Measurements from ENCODE around the gene RNF207.

Gene RNF207, protein sequence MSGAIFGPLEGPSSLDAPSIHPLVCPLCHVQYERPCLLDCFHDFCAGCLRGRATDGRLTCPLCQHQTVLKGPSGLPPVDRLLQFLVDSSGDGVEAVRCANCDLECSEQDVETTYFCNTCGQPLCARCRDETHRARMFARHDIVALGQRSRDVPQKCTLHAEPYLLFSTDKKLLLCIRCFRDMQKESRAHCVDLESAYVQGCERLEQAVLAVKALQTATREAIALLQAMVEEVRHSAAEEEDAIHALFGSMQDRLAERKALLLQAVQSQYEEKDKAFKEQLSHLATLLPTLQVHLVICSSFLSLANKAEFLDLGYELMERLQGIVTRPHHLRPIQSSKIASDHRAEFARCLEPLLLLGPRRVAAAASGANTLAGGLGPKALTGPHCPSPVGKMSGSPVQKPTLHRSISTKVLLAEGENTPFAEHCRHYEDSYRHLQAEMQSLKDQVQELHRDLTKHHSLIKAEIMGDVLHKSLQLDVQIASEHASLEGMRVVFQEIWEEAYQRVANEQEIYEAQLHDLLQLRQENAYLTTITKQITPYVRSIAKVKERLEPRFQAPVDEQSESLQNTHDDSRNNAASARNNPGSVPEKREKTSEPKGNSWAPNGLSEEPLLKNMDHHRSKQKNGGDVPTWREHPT

DNA sequence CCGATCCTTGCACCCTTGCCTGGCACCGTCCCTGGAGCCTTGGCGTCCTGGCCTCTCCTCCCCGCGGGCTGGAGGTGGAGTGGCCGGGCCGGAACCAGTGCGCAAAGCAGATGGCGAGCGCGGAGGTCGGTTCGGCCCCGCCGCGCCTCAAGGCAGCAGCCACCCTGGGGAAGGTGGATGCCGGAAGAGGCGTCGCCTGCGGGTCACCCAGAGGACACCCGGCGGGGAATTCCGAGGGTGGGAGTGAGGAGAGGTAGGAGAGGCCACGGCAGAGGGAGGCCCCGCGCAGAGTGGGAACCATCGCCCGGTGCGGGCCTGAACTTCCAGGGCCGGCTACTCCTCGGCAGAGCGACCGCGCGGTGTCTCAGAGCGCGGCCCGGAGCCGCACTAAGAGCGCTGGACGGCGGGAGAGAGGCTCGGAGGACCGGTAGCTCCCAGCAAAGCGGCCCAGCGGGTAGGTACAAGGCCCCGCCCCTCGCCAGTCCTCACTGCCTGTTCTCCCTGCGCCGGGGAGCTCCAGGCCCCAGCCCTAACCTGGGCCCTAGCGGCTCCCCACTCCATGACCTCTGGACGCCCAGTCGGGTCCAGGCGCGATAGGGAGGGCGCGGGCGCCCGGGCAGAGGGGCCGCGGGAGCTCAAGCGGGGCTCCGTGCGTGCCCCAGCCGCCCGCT is at the start of gene RNF207:
TSS of gene RNF207 (plus strand) at position 271 of the 671 bp plus-strand sequence. CDS start 417 bp downstream, outside the sequence.
- peak within 1 kb of the TSS; percentile 38 to 83 for H3K9ac ChIP-seq (ENCODE audit: low read depth in 1 of 2, low read length in 2 of 2)
- H3K9me3 ChIP-seq (ENCODE audit: control insufficient read depth in 2 of 2, low read length in 2 of 2), result no peaks in the 10 kb centered on the region
- peak within 1 kb of the TSS; percentile 63 to 87 for H3K27ac ChIP-seq (ENCODE audit: low read depth in 2 of 2, low read length in 2 of 2)
- peaks cover 10 to 27% of the 10 kb centered on the region in 2 donors for H3K4me1 ChIP-seq (ENCODE audit: control insufficient read depth in 2 of 2, insufficient read depth in 2 of 2, low read length in 2 of 2)
- H3K4me3 ChIP-seq (ENCODE audit: low read length in 2 of 2), result peak within 1 kb of the TSS; percentile 68 to 84
- no peaks in the 10 kb centered on the region for H3K36me3 ChIP-seq (ENCODE audit: control insufficient read depth in 2 of 2, insufficient read depth in 2 of 2, low read length in 2 of 2)
- H3K27me3 ChIP-seq (ENCODE audit: control insufficient read depth in 2 of 2, insufficient read depth in 2 of 2, low read length in 2 of 2), result no peaks in the 10 kb centered on the region

DNA sequence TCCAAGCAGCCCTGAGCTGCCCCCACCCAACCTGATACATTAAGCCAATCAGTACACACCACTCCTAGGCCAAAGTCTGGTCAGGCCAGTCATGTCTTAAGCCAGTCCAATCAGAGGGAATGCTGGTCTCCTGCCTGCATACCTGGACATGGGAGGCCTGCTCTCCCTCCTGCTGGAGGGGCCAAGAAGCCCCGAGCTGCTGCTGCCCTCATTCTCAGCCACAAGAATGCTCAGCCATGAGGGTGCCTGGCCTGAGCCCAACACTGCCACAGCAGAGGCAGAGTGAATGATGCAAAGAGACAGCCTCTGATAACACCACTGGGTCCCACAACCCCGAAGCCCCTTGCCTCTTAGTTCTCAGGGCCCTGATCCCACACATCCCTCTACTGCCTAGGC is 48.8 kb upstream of the RNF207 start:
- Histone ChIP-seq H3K4me3 (ENCODE audit: low read length in 2 of 2) (no peak overlapping the region), H3K36me3 (ENCODE audit: control insufficient read depth in 2 of 2, insufficient read depth in 2 of 2, low read length in 2 of 2) (no peaks in the 10 kb centered on the region), H3K9me3 (ENCODE audit: control insufficient read depth in 2 of 2, low read length in 2 of 2) (no peaks in the 10 kb centered on the region), H3K27ac (ENCODE audit: low read depth in 2 of 2, low read length in 2 of 2) (no peak overlapping the region), H3K27me3 (ENCODE audit: control insufficient read depth in 2 of 2, insufficient read depth in 2 of 2, low read length in 2 of 2) (no peaks in the 10 kb centered on the region), H3K4me1 (ENCODE audit: control insufficient read depth in 2 of 2, insufficient read depth in 2 of 2, low read length in 2 of 2) (peaks cover 3 to 18% of the 10 kb centered on the region in 2 donors), H3K9ac (ENCODE audit: low read depth in 1 of 2, low read length in 2 of 2) (no peak overlapping the region)

DNA sequence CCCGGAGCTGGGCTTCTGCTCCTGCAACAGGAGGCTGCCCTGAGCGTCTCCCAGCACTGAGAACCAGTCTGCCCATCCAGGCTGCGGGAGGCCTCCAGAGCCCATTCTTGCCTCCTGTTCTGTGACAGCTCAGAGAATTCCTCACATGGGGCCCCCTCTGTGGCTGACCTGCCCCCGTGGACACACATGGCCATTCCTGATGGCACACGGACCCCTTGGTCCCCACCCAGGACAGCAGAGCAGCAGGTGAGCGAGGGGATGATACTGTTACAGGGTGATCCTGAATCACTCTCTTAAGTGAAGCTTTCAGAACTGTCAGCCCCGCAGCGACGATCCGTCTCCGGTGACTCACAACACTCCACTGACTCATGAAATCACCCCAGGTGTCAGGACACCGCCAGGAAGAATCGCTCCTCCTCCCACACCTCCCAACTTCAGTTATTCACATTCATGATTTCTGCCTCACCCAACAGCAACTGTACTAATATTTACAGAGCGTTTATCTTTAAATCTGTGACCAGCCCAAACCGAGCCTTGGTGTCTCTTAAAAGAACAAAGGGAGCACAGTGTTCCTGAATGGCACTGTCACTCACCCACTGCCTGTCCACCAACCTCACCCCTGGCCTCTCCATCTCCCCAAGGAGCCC is 48.3 kb upstream of the RNF207 start:
- H3K27ac ChIP-seq (ENCODE audit: low read depth in 2 of 2, low read length in 2 of 2), result no peak overlapping the region
- no peak overlapping the region for H3K4me3 ChIP-seq (ENCODE audit: low read length in 2 of 2)
- H3K9me3 ChIP-seq (ENCODE audit: control insufficient read depth in 2 of 2, low read length in 2 of 2), result no peaks in the 10 kb centered on the region
- peaks cover 3 to 18% of the 10 kb centered on the region in 2 donors for H3K4me1 ChIP-seq (ENCODE audit: control insufficient read depth in 2 of 2, insufficient read depth in 2 of 2, low read length in 2 of 2)
- no peaks in the 10 kb centered on the region for H3K27me3 ChIP-seq (ENCODE audit: control insufficient read depth in 2 of 2, insufficient read depth in 2 of 2, low read length in 2 of 2)
- H3K9ac ChIP-seq (ENCODE audit: low read depth in 1 of 2, low read length in 2 of 2), result peak overlapping the region in 1 of 2 donors; percentile 15
- no peaks in the 10 kb centered on the region for H3K36me3 ChIP-seq (ENCODE audit: control insufficient read depth in 2 of 2, insufficient read depth in 2 of 2, low read length in 2 of 2)

DNA sequence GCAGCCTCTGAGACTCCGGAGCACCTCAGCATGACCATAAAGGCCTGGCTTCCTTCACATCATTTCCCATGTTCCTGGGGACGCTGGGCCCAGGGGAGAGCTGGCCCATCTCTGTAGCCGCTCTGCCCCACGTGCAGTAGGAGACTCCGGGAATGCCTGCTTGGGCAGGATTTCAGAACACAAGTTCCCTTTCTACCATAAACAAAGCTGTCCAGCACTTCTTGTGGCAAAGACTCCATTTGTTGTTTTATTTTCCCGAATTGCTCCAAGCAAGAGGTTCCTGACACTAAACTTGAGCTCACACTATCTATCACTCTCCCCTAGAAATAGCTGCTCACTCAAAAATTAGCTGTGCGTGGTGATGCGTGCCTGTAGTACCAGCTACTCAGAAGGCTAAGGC is 47.7 kb upstream of the RNF207 start:
- H3K9me3 ChIP-seq (ENCODE audit: control insufficient read depth in 2 of 2, low read length in 2 of 2), result no peaks in the 10 kb centered on the region
- no peak overlapping the region for H3K27ac ChIP-seq (ENCODE audit: low read depth in 2 of 2, low read length in 2 of 2)
- H3K9ac ChIP-seq (ENCODE audit: low read depth in 1 of 2, low read length in 2 of 2), result no peak overlapping the region
- no peaks in the 10 kb centered on the region for H3K27me3 ChIP-seq (ENCODE audit: control insufficient read depth in 2 of 2, insufficient read depth in 2 of 2, low read length in 2 of 2)
- H3K4me3 ChIP-seq (ENCODE audit: low read length in 2 of 2), result no peak overlapping the region
- peaks cover 3 to 18% of the 10 kb centered on the region in 2 donors for H3K4me1 ChIP-seq (ENCODE audit: control insufficient read depth in 2 of 2, insufficient read depth in 2 of 2, low read length in 2 of 2)
- H3K36me3 ChIP-seq (ENCODE audit: control insufficient read depth in 2 of 2, insufficient read depth in 2 of 2, low read length in 2 of 2), result no peaks in the 10 kb centered on the region

DNA sequence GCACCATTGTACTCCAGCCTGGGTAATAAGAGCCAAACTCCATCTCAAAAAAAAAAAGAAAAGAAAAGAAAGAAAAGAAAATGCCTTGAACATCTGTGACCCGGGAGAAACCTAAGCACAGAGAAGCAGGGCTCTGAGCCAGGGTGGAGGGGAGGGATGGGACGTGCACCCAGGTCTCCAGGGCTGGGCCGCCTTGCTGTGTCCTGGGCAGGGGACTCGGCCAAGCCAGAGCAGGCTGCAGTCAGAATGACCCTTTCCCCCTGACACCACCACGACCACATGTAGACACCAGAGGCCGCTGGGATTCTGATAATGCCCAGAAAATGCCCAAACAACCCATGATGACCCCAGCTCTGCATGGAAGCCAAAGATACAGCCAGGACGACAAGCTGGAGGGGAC is 43.6 kb upstream of the RNF207 start:
- no peak overlapping the region for H3K27ac ChIP-seq (ENCODE audit: low read depth in 2 of 2, low read length in 2 of 2)
- H3K9me3 ChIP-seq (ENCODE audit: control insufficient read depth in 2 of 2, low read length in 2 of 2), result no peaks in the 10 kb centered on the region
- H3K36me3 ChIP-seq (ENCODE audit: control insufficient read depth in 2 of 2, insufficient read depth in 2 of 2, low read length in 2 of 2), result no peaks in the 10 kb centered on the region
- H3K9ac ChIP-seq (ENCODE audit: low read depth in 1 of 2, low read length in 2 of 2), result no peak overlapping the region
- H3K4me1 ChIP-seq (ENCODE audit: control insufficient read depth in 2 of 2, insufficient read depth in 2 of 2, low read length in 2 of 2), result peaks cover 2 to 8% of the 10 kb centered on the region in 2 donors
- no peak overlapping the region for H3K4me3 ChIP-seq (ENCODE audit: low read length in 2 of 2)
- H3K27me3 ChIP-seq (ENCODE audit: control insufficient read depth in 2 of 2, insufficient read depth in 2 of 2, low read length in 2 of 2), result no peaks in the 10 kb centered on the region

DNA sequence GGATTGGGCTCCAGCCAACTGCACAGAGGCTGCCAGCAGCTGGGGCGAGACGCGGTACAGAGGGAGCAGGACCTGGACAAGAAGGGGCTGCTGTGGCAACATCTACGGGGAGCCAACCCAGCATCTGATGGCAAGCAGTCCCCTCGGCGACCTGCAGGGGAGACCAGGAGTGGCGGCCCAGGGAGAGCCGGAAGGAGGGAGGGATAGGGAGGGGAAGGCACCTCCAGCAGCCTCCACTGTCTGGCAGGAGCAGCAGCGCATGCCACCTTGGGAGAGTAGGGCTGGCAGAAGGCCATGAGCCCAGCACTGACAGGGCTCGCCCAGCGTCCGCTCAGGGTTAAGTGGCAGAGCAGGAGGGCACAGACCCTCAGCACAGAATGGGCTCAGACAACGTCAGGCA is 43.1 kb upstream of the RNF207 start:
- H3K27me3 ChIP-seq (ENCODE audit: control insufficient read depth in 2 of 2, insufficient read depth in 2 of 2, low read length in 2 of 2), result no peaks in the 10 kb centered on the region
- no peak overlapping the region for H3K27ac ChIP-seq (ENCODE audit: low read depth in 2 of 2, low read length in 2 of 2)

DNA sequence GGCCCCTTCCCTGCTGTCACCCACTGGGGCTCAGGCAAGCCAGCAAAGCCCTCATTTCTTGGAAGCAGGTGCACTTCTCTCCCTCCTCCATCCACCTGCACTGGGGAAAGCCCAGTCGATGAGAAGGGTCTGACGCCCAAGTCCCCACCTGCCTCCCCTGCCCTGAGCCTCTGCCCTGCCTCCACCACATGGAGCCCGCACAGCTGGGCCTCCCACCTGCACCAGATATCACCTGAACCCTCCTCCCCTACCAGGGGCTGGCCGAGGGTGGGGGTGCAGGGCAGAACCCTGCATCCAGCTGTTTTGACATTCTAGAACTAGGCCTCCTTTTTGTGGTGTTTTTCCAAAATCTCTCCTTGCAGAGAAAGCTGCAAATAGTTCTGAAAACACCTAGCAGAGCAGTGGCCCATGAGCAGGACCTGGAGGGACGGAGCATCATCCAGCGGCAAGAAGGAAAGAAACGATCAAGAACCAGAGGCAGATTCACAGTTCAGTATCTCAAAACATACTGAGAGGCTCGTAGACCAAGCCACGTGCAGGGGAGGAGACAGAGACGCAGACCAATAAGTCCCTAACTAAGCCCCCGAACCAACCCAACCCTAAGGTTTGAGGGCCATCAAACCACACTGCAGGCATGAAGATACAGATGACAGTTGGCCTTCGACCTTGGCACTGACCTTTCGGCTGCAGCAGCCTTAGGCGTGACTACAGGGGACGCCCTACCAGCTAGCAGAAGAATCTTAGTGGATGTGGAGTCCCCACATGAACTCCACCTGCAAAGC is 42.5 kb upstream of the RNF207 start:
- Histone ChIP-seq H3K9ac (ENCODE audit: low read depth in 1 of 2, low read length in 2 of 2) (no peak overlapping the region), H3K4me3 (ENCODE audit: low read length in 2 of 2) (no peak overlapping the region), H3K27ac (ENCODE audit: low read depth in 2 of 2, low read length in 2 of 2) (no peak overlapping the region), H3K27me3 (ENCODE audit: control insufficient read depth in 2 of 2, insufficient read depth in 2 of 2, low read length in 2 of 2) (no peaks in the 10 kb centered on the region), H3K36me3 (ENCODE audit: control insufficient read depth in 2 of 2, insufficient read depth in 2 of 2, low read length in 2 of 2) (no peaks in the 10 kb centered on the region), H3K9me3 (ENCODE audit: control insufficient read depth in 2 of 2, low read length in 2 of 2) (no peaks in the 10 kb centered on the region), H3K4me1 (ENCODE audit: control insufficient read depth in 2 of 2, insufficient read depth in 2 of 2, low read length in 2 of 2) (no peaks in the 10 kb centered on the region)

More for the DNA sequence above, 43.1 kb upstream of the RNF207 start:
- H3K4me3 ChIP-seq (ENCODE audit: low read length in 2 of 2), result no peak overlapping the region
- H3K4me1 ChIP-seq (ENCODE audit: control insufficient read depth in 2 of 2, insufficient read depth in 2 of 2, low read length in 2 of 2), result peaks cover 0 to 4% of the 10 kb centered on the region in 2 donors
- H3K36me3 ChIP-seq (ENCODE audit: control insufficient read depth in 2 of 2, insufficient read depth in 2 of 2, low read length in 2 of 2), result no peaks in the 10 kb centered on the region
- H3K9me3 ChIP-seq (ENCODE audit: control insufficient read depth in 2 of 2, low read length in 2 of 2), result no peaks in the 10 kb centered on the region
- H3K9ac ChIP-seq (ENCODE audit: low read depth in 1 of 2, low read length in 2 of 2), result no peak overlapping the region

DNA sequence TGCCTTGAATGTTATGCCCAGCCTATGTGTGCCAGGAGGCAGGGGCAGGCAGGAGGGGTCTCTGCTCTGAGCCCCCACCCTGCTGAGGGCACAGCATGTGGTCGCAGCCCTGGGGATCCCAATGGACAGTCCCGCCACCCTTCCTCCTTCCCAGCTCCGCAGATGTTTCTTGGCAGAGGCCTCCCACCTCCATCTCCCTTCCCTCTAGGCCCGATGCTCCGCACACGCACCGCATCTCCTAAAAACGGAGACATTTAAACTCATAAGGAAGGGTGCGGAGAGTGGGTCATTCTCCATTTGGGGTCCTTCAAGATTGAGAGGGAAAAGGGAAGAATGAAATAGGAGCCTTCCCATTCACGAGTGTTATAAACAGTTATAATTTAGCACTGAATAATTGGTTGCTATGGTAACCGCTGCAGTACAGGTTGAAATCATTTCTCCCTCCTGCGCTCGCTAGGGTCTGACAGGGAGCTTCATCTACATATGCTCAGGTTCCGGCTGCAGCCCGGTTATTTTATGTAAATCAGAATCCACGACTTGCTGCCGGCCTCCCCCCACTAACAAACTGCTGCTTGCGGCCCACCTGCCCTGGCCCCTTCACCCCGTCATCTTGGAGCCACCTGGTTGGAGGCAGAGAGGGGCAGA is 41.8 kb upstream of the RNF207 start:
- H3K27ac ChIP-seq (ENCODE audit: low read depth in 2 of 2, low read length in 2 of 2), result no peak overlapping the region
- H3K27me3 ChIP-seq (ENCODE audit: control insufficient read depth in 2 of 2, insufficient read depth in 2 of 2, low read length in 2 of 2), result no peaks in the 10 kb centered on the region
- H3K4me1 ChIP-seq (ENCODE audit: control insufficient read depth in 2 of 2, insufficient read depth in 2 of 2, low read length in 2 of 2), result no peaks in the 10 kb centered on the region
- H3K9ac ChIP-seq (ENCODE audit: low read depth in 1 of 2, low read length in 2 of 2), result no peak overlapping the region
- no peaks in the 10 kb centered on the region for H3K9me3 ChIP-seq (ENCODE audit: control insufficient read depth in 2 of 2, low read length in 2 of 2)
- H3K36me3 ChIP-seq (ENCODE audit: control insufficient read depth in 2 of 2, insufficient read depth in 2 of 2, low read length in 2 of 2), result no peaks in the 10 kb centered on the region
- H3K4me3 ChIP-seq (ENCODE audit: low read length in 2 of 2), result no peak overlapping the region

DNA sequence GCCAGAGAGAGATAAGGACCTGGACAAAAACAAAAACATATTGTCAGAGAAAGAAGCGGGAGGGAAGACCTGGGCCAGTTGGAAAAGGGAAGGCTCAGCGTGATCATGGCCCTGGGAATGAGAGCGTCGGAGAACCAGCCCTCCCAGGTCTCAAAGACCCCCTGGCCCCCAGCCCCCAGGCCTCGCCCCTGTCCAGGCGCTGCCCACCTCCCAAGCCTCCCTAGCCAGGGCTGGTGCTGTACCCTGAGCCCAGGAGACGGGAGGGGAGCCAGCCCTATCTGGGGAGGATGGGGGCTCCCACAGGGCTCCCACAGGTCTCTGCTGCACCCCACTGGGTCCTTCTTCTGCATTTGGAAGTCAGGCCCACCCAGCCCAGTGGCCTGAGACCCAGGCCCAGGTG is 40.9 kb upstream of the RNF207 start:
- Histone ChIP-seq H3K4me1 (ENCODE audit: control insufficient read depth in 2 of 2, insufficient read depth in 2 of 2, low read length in 2 of 2) (no peaks in the 10 kb centered on the region), H3K4me3 (ENCODE audit: low read length in 2 of 2) (no peak overlapping the region), H3K9ac (ENCODE audit: low read depth in 1 of 2, low read length in 2 of 2) (no peak overlapping the region), H3K36me3 (ENCODE audit: control insufficient read depth in 2 of 2, insufficient read depth in 2 of 2, low read length in 2 of 2) (no peaks in the 10 kb centered on the region), H3K9me3 (ENCODE audit: control insufficient read depth in 2 of 2, low read length in 2 of 2) (no peaks in the 10 kb centered on the region), H3K27me3 (ENCODE audit: control insufficient read depth in 2 of 2, insufficient read depth in 2 of 2, low read length in 2 of 2) (no peaks in the 10 kb centered on the region), H3K27ac (ENCODE audit: low read depth in 2 of 2, low read length in 2 of 2) (no peak overlapping the region)
